Measurements from ENCODE around the gene DNAH7.

Gene DNAH7

DNA sequence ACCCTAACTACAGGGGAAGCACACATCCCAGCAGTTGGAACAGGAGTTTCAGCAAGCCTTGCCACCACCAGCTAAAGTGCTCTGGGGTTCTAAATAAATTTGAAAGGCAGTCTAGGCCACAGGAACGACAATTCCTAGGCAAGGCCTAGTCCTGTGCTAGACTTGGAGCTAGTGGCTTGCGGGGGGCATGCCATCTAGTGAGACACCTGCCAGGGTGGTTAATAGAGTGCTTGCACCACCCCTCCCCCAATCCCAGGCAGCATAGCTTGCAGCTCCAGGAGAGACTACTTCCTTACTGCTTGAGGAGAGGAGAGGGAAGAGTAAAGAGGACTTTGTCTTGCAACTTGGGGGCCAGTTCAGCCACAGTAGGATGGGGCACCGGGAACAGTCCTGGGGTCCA lies 309.8 kb downstream of the DNAH7 start:
- no peaks in the 10 kb centered on the region for H3K27me3 ChIP-seq (ENCODE audit: control insufficient read depth, insufficient read depth, low read length)
- H3K4me1 ChIP-seq (ENCODE audit: control insufficient read depth, insufficient read depth, low read length), result peaks cover 7% of the 10 kb centered on the region
- no peak overlapping the region for H3K4me3 ChIP-seq (ENCODE audit: low read length)
- no peaks in the 10 kb centered on the region for H3K9me3 ChIP-seq (ENCODE audit: control insufficient read depth, low read length)
- H3K36me3 ChIP-seq (ENCODE audit: control insufficient read depth, insufficient read depth, low read length), result no peaks in the 10 kb centered on the region
- H3K9ac ChIP-seq (ENCODE audit: low read length), result no peak overlapping the region

DNA sequence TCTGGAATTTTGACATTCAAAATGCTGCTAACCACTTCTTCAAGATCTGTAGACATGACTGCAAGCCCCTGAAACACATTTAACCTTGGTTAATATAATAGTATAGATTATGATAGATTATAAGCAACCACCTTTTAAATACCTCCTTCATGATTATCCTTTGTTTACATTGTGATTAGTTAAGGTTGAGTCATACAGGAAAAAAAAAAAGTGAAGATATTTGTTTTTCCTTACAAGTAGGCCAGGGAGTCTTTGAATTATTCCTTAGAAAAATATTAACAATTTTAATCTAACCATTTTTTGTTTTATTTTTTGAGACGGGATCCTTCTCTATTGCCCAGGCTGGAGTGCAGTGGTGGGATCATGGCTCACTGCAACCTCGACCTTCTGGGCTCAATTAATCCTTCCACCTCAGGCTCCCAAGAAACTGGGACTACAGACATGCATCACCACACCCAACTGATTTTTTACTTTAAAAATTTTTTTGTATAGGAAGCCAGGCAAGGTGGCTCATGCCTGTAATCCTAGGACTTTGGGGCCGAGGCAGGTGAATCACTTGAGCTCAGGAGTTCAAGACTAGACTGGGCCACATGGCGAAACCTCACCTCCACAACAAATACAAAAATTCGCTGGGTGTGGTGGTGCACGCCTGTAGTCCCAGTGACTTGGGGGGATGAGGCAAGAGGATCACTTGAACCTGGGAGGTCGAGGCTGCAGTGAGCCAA lies 312.3 kb downstream of the DNAH7 start:
- no peaks in the 10 kb centered on the region for H3K36me3 ChIP-seq (ENCODE audit: control insufficient read depth, insufficient read depth, low read length)
- H3K27me3 ChIP-seq (ENCODE audit: control insufficient read depth, insufficient read depth, low read length), result no peaks in the 10 kb centered on the region
- no peak overlapping the region for H3K9ac ChIP-seq (ENCODE audit: low read length)
- H3K4me3 ChIP-seq (ENCODE audit: low read length), result no peak overlapping the region
- no peaks in the 10 kb centered on the region for H3K9me3 ChIP-seq (ENCODE audit: control insufficient read depth, low read length)
- H3K4me1 ChIP-seq (ENCODE audit: control insufficient read depth, insufficient read depth, low read length), result peaks cover 7% of the 10 kb centered on the region

DNA sequence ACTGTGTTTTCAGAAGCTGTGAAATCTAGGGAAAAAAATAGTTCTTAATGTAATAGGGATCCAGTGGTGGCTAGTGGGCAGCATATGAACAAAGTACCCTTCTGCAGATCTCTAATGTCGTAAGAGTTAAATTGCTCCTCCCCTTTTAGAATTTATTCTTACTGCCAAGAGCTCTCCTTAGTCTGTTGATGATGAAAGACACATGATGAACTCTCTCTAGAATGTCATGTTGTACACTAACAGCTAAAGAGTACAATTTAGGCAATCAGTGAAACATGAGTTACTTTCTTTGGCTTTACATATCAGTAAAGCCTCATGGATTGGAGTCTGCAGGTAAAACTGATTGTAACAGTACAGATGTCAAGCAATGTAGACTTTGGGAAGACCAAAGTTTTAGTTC lies 327.4 kb downstream of the DNAH7 start:
- Histone ChIP-seq H3K4me1 (ENCODE audit: control insufficient read depth, insufficient read depth, low read length) (peaks cover 5% of the 10 kb centered on the region), H3K4me3 (ENCODE audit: low read length) (no peak overlapping the region), H3K36me3 (ENCODE audit: control insufficient read depth, insufficient read depth, low read length) (no peaks in the 10 kb centered on the region), H3K9ac (ENCODE audit: low read length) (no peak overlapping the region), H3K27me3 (ENCODE audit: control insufficient read depth, insufficient read depth, low read length) (no peaks in the 10 kb centered on the region), H3K9me3 (ENCODE audit: control insufficient read depth, low read length) (no peaks in the 10 kb centered on the region)

DNA sequence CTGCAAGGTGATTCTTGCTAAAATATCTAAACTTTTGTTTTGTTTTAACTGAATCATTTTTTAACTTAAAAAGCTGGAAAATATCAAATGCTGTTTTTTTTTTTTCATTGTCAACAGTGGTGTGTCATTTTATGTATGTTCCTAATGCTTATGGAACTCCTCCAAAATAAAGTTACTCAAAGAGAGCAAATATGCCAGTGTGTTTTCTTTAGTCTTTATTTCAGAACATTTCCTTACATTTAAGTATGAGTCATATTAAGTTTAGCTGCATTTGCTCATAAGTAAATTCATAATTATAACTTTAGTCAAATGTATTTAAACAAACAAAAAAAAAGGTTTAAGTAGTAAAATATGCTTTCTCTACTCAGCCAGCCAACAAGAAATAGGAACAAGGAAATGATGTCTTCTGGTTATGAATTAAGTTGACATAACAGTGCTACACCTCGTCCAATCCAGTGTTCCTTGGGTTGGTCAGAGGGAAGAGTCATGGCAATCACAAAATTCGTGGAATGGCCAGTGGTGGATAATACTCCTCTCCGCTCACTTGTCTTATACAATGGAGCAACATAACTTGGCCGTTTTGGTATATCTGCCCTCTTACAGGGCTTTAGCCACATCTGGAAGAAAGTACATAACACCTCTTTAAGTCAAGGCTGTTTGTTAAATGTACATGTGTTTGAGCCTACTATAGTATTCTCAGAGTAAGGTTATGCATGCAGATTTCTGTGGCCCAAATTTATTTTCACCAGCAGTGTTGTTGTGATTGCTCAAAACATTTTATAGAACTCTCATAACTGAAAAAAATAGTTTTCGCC lies 330.9 kb downstream of the DNAH7 start:
- no peak overlapping the region for H3K9ac ChIP-seq (ENCODE audit: low read length)
- H3K36me3 ChIP-seq (ENCODE audit: control insufficient read depth, insufficient read depth, low read length), result no peaks in the 10 kb centered on the region
- H3K27me3 ChIP-seq (ENCODE audit: control insufficient read depth, insufficient read depth, low read length), result no peaks in the 10 kb centered on the region
- H3K4me3 ChIP-seq (ENCODE audit: low read length), result no peak overlapping the region
- peaks cover 1% of the 10 kb centered on the region for H3K4me1 ChIP-seq (ENCODE audit: control insufficient read depth, insufficient read depth, low read length)
- no peaks in the 10 kb centered on the region for H3K9me3 ChIP-seq (ENCODE audit: control insufficient read depth, low read length)

DNA sequence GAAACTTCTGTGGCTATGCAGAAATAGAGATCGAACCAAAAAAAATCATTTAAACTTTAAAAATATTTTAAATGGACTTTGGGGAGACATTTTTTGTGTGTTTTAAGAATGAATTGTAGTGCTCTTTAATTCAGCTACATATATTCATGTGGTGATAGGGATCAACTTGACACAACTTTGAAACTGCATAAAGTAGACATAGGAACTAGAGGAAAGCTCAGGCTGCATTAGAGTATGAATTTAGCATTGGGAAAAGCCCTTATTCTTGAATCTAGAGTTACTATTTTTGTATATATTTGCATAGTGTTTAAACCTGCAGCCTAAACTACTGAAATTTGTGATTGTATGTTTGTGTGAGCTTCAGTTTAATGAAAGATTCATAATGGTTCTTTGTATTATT lies 333.3 kb downstream of the DNAH7 start:
- Histone ChIP-seq H3K4me1 (ENCODE audit: control insufficient read depth, insufficient read depth, low read length) (no peaks in the 10 kb centered on the region), H3K9ac (ENCODE audit: low read length) (no peak overlapping the region)

DNA sequence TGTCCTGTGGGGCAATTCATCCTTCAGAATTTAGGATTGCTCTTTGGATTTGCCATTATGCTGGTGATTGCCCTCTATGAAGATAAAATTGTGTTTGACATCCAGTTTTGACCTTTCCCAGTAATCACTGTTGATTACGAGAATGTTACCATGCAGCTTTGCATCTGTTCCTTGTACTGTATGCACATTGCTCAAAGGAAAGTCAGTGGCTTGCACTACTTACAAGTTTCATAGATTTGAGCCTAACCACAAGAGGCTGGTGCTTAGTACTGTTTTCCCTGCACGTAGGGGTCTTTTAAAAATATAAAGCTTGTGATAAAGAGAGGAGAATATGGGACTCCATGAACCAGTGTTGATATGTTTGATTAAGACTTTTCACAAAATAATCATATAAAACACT lies 333.7 kb downstream of the DNAH7 start:
- no peaks in the 10 kb centered on the region for H3K36me3 ChIP-seq (ENCODE audit: control insufficient read depth, insufficient read depth, low read length)
- H3K9ac ChIP-seq (ENCODE audit: low read length), result no peak overlapping the region
- H3K9me3 ChIP-seq (ENCODE audit: control insufficient read depth, low read length), result no peaks in the 10 kb centered on the region
- H3K4me3 ChIP-seq (ENCODE audit: low read length), result no peak overlapping the region
- H3K27me3 ChIP-seq (ENCODE audit: control insufficient read depth, insufficient read depth, low read length), result no peaks in the 10 kb centered on the region
- H3K4me1 ChIP-seq (ENCODE audit: control insufficient read depth, insufficient read depth, low read length), result no peaks in the 10 kb centered on the region

More for the DNA sequence above, 333.3 kb downstream of the DNAH7 start:
- Histone ChIP-seq H3K27me3 (ENCODE audit: control insufficient read depth, insufficient read depth, low read length) (no peaks in the 10 kb centered on the region), H3K36me3 (ENCODE audit: control insufficient read depth, insufficient read depth, low read length) (no peaks in the 10 kb centered on the region), H3K4me3 (ENCODE audit: low read length) (no peak overlapping the region), H3K9me3 (ENCODE audit: control insufficient read depth, low read length) (no peaks in the 10 kb centered on the region)

DNA sequence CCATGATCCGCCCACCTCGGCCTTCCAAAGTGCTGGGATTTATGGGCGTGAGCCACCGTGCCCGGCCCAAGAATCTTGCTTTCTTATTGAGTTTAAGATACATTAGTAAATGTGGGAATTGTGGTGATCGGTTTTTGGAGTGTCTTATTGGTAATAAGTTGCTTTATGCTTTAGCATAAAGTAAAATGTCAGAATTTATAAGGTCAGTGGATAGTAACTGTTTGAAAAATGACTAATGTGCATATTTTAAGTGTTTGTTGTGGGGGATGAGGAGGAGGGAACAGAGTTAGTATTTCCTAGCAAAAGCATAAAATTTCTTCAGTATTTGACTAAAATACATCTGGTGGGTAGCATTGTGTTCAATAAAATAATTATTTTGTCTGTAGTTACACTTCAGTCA lies 334.2 kb downstream of the DNAH7 start:
- Histone ChIP-seq H3K4me3 (ENCODE audit: low read length) (no peak overlapping the region), H3K27me3 (ENCODE audit: control insufficient read depth, insufficient read depth, low read length) (no peaks in the 10 kb centered on the region), H3K9me3 (ENCODE audit: control insufficient read depth, low read length) (no peaks in the 10 kb centered on the region), H3K9ac (ENCODE audit: low read length) (no peak overlapping the region), H3K36me3 (ENCODE audit: control insufficient read depth, insufficient read depth, low read length) (no peaks in the 10 kb centered on the region), H3K4me1 (ENCODE audit: control insufficient read depth, insufficient read depth, low read length) (no peaks in the 10 kb centered on the region)

DNA sequence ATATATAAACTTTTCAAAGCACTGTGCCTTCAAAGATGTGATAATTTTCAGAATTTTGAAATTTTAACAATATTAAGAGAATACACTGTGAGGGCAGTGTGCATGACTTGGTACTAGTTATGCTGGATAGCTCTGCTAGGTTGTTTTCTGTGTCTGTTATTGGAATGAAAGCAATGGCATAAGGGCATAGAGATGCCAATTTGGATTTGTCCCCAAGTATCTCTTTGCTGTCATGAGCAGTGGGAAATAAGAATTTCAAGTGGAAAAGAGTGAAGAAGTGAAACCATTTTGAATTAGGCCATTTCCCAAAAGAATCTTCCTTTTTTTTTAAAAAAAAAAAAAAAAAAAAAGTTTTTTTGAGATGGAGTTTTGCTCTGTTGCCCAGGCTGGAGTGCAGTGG lies 334.8 kb downstream of the DNAH7 start:
- Histone ChIP-seq H3K4me1 (ENCODE audit: control insufficient read depth, insufficient read depth, low read length) (no peaks in the 10 kb centered on the region), H3K9me3 (ENCODE audit: control insufficient read depth, low read length) (no peaks in the 10 kb centered on the region), H3K27me3 (ENCODE audit: control insufficient read depth, insufficient read depth, low read length) (no peaks in the 10 kb centered on the region), H3K9ac (ENCODE audit: low read length) (no peak overlapping the region), H3K4me3 (ENCODE audit: low read length) (no peak overlapping the region), H3K36me3 (ENCODE audit: control insufficient read depth, insufficient read depth, low read length) (no peaks in the 10 kb centered on the region)

DNA sequence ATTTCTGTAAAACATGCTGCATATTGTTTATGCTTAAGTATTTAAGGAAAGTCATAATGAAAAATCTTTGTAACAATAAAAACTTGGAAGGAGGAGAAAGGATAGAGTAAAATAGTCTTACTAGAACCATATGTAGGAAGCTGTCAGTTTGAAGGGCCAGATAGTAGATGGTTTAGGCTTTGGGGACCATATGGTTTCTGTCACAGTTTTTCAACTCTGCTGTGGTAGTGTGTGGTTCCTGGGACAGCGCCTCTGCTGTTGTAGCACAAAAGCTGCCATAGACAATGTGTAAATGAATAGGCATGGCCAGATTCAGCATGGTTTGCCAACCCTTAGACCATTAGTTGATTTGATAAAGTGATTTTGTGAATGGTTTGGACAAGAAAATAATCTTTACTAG lies 336.1 kb downstream of the DNAH7 start:
- no peak overlapping the region for H3K4me3 ChIP-seq (ENCODE audit: low read length)
- H3K4me1 ChIP-seq (ENCODE audit: control insufficient read depth, insufficient read depth, low read length), result no peaks in the 10 kb centered on the region
- no peaks in the 10 kb centered on the region for H3K9me3 ChIP-seq (ENCODE audit: control insufficient read depth, low read length)
- no peaks in the 10 kb centered on the region for H3K27me3 ChIP-seq (ENCODE audit: control insufficient read depth, insufficient read depth, low read length)
- H3K9ac ChIP-seq (ENCODE audit: low read length), result no peak overlapping the region
- H3K36me3 ChIP-seq (ENCODE audit: control insufficient read depth, insufficient read depth, low read length), result no peaks in the 10 kb centered on the region

DNA sequence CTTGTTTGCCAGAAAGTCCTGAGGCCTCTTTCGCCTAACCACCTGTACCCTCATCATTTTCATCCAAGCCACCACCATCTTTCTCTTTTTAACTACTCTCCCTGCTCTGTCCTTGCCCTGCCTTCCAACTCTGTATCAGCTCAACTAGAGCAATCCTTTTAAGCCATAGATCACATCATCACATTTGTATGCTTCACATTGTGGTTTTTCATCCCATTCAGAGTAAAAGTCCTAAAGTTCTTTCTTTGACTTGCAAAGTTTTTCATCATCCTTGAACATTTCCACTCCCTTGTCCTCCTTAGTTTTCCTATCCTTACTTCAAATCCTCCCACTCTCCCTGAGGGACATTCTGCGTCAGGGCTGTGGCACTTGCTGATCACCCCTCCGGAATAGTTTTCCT lies 337.7 kb downstream of the DNAH7 start:
- no peak overlapping the region for H3K4me3 ChIP-seq (ENCODE audit: low read length)
- H3K9me3 ChIP-seq (ENCODE audit: control insufficient read depth, low read length), result no peaks in the 10 kb centered on the region
- H3K27me3 ChIP-seq (ENCODE audit: control insufficient read depth, insufficient read depth, low read length), result no peaks in the 10 kb centered on the region
- no peaks in the 10 kb centered on the region for H3K36me3 ChIP-seq (ENCODE audit: control insufficient read depth, insufficient read depth, low read length)
- no peaks in the 10 kb centered on the region for H3K4me1 ChIP-seq (ENCODE audit: control insufficient read depth, insufficient read depth, low read length)
- H3K9ac ChIP-seq (ENCODE audit: low read length), result no peak overlapping the region

DNA sequence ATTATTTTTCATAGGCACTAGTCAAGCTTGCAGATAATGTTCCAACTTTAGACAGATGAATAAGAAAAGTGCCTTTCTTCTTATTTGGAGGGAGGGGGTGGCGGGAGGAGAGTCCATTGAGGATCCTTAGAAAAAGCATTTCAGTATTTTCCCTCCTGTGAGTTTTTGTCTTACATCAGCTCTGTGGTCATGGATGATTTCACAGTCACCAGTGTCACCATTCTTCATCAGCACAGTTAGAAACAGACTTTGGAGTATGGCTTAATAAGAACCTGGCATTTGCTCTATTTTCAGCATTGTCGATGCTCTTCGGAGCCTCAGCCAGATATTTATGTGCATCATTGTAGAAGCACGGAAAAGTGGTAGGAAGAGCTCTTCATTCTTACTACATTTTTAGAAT lies 341.5 kb downstream of the DNAH7 start:
- Histone ChIP-seq H3K27me3 (ENCODE audit: control insufficient read depth, insufficient read depth, low read length) (no peaks in the 10 kb centered on the region), H3K4me1 (ENCODE audit: control insufficient read depth, insufficient read depth, low read length) (no peaks in the 10 kb centered on the region), H3K36me3 (ENCODE audit: control insufficient read depth, insufficient read depth, low read length) (no peaks in the 10 kb centered on the region), H3K4me3 (ENCODE audit: low read length) (no peak overlapping the region), H3K9me3 (ENCODE audit: control insufficient read depth, low read length) (no peaks in the 10 kb centered on the region), H3K9ac (ENCODE audit: low read length) (no peak overlapping the region)

DNA sequence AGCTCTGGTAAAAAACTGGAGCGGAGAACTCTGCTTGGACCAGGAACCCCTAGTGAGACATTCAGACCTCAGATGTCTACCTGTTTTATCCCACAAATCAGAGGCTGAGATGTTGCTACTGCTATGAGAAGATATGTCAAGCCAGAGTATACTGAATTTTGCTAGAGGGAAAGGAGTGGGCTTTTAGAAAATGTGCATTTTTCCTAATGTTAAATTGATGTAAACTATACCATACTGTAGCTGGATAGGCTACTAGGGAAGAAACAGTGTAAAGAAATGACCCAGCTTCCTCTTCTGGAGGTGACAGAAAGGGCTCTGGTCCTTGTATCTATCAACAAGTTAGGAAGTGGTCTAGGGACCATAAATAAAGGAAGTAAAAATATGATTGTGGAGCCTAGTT lies 346.6 kb downstream of the DNAH7 start:
- no peaks in the 10 kb centered on the region for H3K27me3 ChIP-seq (ENCODE audit: control insufficient read depth, insufficient read depth, low read length)
- no peak overlapping the region for H3K9ac ChIP-seq (ENCODE audit: low read length)
- no peak overlapping the region for H3K4me3 ChIP-seq (ENCODE audit: low read length)
- H3K4me1 ChIP-seq (ENCODE audit: control insufficient read depth, insufficient read depth, low read length), result no peaks in the 10 kb centered on the region
- H3K9me3 ChIP-seq (ENCODE audit: control insufficient read depth, low read length), result no peaks in the 10 kb centered on the region
- H3K36me3 ChIP-seq (ENCODE audit: control insufficient read depth, insufficient read depth, low read length), result no peaks in the 10 kb centered on the region
